Stimulated activated CD4-positive, alpha-beta T cell treated with anti-CD3 and anti-CD28 coated beads, TNF-alpha, amount 100 ng/mL, for 1 hour (primary cell): ENCODE measurements around the gene TFIP11.

ENCODE experiments used
- DNase-seq, 3 donors: peaks; one replicate each; pipeline ENCODE4 v3.0.0-alpha.2; 2020; ENCODE audit warnings: low read depth in 3 of 3, low spot score in 1 of 3

TFIP11 gene

DNA sequence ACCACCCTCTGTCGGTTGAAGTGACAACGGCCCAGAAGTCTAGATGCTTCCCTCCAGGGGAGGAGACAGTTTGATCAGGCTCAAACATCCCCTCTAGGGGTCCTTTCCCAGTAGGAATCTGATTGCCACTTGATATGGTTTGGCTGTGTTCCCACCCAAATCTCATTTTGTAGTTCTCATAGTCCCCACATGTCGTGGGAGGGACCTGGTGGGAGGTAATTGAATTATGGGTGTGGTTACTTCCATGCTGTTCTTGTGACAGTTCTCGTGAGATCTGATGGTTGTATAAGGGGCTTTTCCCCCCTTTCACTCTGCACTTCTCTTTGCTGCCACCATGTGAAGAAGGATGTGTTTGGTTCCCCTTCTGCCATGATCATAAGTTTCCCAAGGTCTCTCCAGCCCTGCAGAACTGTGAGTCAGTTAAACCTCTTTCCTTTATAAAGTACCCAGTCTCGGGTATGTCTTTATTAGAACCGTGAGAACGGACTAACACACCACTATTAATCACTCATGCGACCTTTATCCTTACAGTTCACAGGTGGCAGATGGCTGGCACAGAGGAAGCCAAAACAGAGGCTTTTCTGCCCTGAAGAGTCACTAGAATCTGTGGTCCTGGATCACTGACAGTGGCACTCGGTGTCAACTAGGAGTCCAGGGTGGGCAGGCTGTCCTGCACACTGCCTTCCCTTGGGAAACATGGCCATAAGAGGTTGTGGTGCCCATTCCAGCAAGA lies 61.7 kb downstream of the TFIP11 start:
- DNase-seq = no peak

DNA sequence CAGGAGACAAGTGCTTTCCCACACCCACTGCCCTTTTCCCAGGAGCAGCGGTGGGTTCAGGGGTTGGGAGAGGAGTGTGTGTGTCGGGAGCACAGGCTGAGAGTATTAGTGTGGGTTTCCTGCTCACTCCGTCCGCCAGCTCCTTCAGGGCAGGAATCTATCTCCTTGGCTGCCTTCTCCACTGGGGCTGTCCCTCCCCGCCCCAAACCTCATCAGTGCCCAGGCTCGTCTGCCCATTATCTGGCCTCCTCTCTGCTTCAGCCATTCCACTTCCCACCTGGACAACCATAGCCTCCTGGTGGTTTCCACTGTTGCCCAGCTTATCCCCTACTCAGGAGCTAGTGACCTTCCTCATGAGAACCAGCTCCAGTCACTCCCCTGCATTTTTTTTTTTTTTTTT lies 63.3 kb downstream of the TFIP11 start:
- DNase-seq = no peak

DNA sequence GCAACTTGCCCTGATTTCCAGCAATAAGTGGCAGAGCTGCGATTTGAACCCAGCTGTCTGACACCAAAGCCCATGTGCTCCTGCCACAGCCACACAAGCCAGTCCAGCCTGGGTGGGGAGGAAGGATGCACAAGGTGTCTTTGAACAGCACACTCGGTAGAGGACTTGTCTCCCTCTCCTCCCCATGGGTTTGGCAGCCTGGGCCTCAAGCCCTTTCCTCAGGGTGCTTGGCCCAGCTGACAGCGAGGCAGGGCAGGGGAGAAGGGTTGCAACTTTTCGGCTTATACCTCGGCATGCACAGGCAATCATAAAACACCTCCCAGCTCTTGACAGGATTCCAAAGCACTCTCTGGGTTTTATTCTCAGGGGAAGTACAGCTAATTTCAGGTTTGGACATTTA lies 63.9 kb downstream of the TFIP11 start:
- no peak for DNase-seq

DNA sequence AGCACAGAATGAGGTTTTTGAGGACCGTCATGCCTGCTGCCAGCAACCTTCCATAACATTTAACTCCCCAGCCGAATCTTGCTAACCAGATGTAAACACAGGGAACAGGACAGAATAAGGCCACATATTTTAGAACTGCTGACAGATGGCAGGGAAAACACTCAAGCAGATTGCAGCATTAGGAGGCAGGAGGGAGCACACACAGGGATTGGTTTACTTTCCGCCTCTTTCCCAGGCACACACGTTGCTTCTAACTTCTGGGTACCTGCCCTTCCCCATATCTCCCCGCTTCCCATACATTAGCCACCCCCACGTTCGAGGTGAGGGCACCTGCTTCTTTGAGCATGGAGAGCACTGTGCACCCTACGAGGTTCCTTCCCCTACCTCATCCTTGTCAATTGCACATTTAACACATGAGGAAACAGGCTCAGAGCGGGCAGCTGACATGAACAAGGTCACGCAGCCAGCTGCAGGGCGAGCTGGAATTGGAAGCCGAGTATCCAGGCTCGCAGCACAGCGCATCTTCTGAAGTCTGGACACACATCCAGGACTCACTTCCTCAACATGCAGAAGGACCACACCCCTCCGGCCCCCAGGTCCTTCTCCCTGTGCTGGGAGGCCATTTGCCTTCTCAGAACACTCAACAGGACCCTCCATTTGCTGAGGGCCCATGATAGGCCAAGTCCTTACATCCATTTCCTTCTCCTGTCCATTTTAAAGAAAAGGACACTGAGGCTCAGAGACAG lies 64.5 kb downstream of the TFIP11 start:
- no peak for DNase-seq

DNA sequence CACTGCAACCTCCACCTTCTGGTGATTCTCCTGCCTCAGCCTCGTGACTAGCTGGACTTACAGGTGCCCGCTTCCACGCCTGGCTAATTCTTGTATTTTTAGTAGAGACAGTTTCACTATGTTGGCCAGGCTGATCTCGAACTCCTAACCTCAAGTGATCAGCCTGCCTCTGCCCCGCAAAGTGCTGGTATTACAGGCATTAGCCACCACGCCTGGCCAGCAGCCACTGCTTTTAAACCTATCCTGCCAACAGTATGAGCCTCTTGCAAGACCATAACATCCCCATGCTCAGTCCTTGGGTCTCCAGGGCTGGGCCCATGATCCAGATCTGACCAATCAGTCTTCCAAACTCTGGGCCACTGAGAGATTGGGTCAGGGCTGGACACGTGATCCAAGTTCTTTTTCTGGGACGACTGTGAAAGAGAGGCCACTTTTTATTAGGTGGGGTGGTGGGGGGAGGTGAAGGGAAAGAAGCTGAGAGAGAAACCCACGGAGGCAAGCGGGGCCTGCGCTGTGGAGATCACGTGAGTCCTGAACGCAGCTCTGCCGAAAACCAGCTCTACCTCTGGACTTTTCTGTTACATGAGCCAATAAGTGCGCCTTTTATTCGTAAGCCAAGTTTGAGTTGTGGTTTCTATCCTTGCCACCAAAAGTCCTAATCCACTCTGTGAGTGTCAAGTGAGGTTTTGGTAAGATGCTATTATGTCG lies 65.3 kb downstream of the TFIP11 start:
- DNase-seq = no peak

DNA sequence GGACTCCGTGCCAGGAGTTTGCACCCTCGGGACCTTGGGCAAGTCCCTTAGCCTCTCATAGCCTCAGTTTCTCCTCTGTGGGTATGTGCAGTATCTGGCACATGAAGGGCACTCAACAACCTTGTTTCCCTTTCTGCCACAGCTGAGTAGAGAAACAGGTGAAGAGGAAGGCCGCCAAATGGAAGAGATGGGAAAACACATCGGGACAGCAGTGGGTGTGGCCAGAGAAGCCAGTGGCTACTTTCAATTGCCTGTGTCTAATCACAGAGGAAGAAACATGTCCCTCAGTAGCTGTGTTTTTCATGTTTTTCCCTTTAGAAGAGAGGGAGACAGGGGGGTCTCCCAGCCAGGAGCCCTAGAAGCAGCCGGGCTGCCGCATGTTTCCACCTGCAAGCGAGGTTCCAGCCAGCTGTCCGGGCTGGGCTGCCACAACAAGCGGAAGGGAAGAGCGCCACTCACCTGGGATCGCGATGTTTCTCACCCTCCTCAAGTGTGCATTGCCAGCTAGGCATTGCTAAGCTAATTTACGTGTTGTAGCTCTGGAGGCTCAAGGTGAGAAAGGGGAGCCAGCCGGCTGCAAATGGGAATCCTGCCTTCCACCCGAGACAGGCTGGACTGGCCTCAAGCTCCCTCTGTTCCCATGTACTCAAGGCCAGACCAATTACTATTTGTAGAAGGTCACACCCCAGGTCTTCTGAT lies 66.5 kb downstream of the TFIP11 start:
- no peak for DNase-seq

DNA sequence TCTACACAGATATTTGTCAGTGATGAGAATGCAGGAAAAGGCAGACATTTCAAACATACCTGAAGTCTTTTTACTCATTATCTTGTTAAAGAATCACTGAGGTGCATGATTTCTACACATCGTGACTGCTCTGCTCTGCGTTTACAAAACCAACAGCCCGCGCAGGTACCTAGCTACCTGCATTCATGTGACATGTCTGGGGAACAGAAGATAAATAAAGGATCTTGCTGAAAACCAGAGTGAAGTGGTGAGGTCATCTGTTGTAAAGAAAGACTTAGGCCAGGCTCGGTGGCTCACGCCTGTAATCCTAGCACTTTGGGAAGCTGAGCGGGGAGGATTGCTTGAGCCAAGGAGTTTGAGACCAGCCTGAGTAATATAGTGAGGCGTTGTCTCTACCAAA lies 67.5 kb downstream of the TFIP11 start:
- no peak for DNase-seq

DNA sequence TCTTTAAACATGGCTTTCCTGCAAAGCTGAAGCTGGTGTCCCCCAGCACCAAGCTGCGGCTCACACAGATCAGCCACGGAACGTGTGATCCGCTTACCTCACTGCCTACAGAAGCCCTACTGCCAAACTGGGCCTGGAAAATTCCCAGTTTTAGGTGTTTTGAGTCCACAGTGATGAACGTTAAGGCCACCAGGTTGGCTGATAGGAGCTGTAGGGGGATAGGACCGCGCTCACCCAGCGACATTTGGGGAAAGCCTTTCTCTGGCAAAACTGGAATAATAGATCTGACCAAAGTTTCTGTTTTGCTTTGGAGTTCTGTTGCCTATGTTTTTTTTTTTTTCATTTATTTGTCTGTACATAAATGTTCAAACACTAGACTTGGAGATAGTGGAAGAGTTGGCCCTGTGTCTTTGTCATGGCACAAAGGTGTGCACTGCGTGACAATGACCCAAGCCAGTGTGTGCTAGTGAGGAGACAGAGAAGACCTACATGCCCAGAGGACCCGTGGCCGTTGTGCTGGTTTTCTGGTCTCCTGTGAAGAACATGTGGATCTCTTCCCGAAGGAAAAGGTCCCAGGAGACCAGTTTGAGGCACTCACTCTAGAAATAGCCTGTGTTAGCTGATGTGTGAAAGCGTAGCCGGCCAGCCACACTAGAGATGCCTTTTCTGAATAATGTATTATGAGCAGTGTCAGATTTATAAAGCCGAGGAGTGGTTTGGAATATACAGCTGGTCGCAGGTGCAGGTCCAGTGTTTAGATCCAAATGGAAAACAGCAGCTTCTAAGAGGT lies 68.2 kb downstream of the TFIP11 start:
- DNase-seq = no peak

DNA sequence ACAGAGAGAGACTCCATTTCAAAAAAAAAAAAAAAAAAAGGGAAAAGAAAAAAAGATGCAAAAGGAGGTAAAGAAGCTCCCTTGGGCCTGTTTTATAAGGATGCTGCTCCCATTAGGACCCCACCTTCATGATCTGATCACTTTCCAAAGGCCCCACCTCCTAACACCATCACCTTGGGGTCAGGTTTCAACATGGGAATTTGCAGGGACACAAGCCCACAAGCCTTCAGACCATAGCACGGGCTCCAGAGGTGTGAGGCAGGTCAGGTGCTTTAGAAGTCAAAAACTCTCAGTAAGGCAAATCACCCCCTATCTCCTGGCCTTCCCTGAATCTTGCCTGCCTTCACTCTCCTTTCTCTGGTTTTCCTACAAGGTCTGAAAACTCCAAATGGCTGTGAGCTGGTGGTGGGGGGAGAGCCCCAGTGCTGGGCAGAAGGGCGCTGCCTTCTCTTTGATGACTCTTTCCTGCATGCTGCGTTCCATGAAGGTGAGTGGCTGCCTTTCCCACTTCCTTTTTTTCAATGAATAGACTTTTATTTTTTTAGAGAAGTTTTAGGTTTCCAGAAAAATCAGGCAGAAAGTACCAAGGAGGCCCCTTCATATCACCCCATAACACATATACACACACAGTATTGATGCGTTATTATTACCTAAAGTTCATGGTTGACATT lies 70.1 kb downstream of the TFIP11 start:
- DNase-seq = no peak
